HepG2 (cell line): ENCODE measurements around the gene C10orf143. TPM values are rescaled to one million over a fixed set of nuclear protein-coding genes. Genes with fewer than 3 reads are reported as not detected.

ENCODE experiments used
- ARID4A ChIP-seq: sonication (generic); formaldehyde crosslinking; IDR thresholded peaks from 2 replicates; pipeline ENCODE4 v1.5.0; 2020; ENCODE audit warnings: mild to moderate bottlenecking, missing genetic modification reagents, borderline replicate concordance
- BRCA1 ChIP-seq: sonication (generic); formaldehyde crosslinking; IDR thresholded peaks from 2 replicates; pipeline ENCODE4 v1.4.0; 2020; ENCODE audit warnings: missing genetic modification reagents
- BRF2 ChIP-seq: sonication (generic); formaldehyde crosslinking; IDR thresholded peaks from 2 replicates; pipeline ENCODE4 v1.8.1; 2022; ENCODE audit warnings: mild to moderate bottlenecking, missing genetic modification reagents
- CEBPB ChIP-seq: IDR thresholded peaks from 2 replicates; pipeline ENCODE4 v1.6.1; 2011; ENCODE audit warnings: low read depth, low read length, improper control_type of control experiment, borderline replicate concordance
- DNMT1 ChIP-seq: sonication (generic); formaldehyde crosslinking; IDR thresholded peaks from 2 replicates; pipeline ENCODE4 v1.5.1; 2020; ENCODE audit warnings: mild to moderate bottlenecking, missing genetic modification reagents
- MYPOP ChIP-seq: sonication (generic); formaldehyde crosslinking; IDR thresholded peaks from 2 replicates; pipeline ENCODE4 v1.8.1; 2023; ENCODE audit warnings: mild to moderate bottlenecking, moderate library complexity, missing genetic modification reagents
- PRDM4 ChIP-seq: sonication (generic); formaldehyde crosslinking; IDR thresholded peaks from 2 replicates; pipeline ENCODE4 v1.9.0; 2021; ENCODE audit warnings: missing genetic modification reagents, borderline replicate concordance
- THAP9 ChIP-seq: sonication (generic); formaldehyde crosslinking; IDR thresholded peaks from 2 replicates; pipeline ENCODE4; 2020; ENCODE audit warnings: missing genetic modification reagents, mild to moderate bottlenecking, borderline replicate concordance
- ZNF275 ChIP-seq: sonication (generic); formaldehyde crosslinking; IDR thresholded peaks from 2 replicates; pipeline ENCODE4 v1.8.0; 2022; ENCODE audit warnings: missing genetic modification reagents, mild to moderate bottlenecking, inconsistent platforms, borderline replicate concordance
- ZNF770 ChIP-seq: sonication (generic); formaldehyde crosslinking; IDR thresholded peaks from 2 replicates; pipeline ENCODE4 v1.5.0; 2020; ENCODE audit warnings: mild to moderate bottlenecking, missing genetic modification reagents
- polyA plus RNA-seq, 8 experiments: library from polyadenylated mRNA; depleted of rRNA in 3 of 8; stranded (reverse) in 7 of 8; unstranded in 1 of 8; fragments of >200 nt; fragmentation: Illumina TruSeq in 4 of 8; extraction: Trizol in 4 of 8; gene quantifications; 2 replicates each; pipeline versions ENCODE4 v1.2.1 to v1.2.3, GENCODE V29; 2011 to 2016; ENCODE audit warnings: low read depth in 4 of 8, missing spikeins in 1 of 8, mixed read lengths in 1 of 8; ENCODE audit not compliant: insufficient read depth in 1 of 8
- total RNA-seq, 5 experiments: library from RNA; depleted of rRNA; stranded (reverse); fragments of >200 nt; fragmentation: Illumina TruSeq; extraction: Trizol; gene quantifications; 2 replicates each; pipeline ENCODE4 v1.2.3, GENCODE V29; 2016; ENCODE audit warnings: low read depth in 1 of 5

Gene C10orf143
- total and polyA plus RNA-seq, 2 of the 13 experiments (the other 11 are each of a cell fraction or from before 2014, with no cell fraction given) = 0.21 to 0.91 TPM

GRCh38 chr10:130110246-130111112 lies at the start of gene C10orf143 (continued):
- TF ChIP-seq ZNF770 (CRISPR knock-in tag) (peak; percentile 65), ARID4A (peak; percentile 77), BRF2 (CRISPR knock-in tag) (no peak), BRCA1 (CRISPR knock-in tag) (peak; percentile 88; the same call in 1 of the 2 replicates), PRDM4 (CRISPR knock-in tag) (no peak), MYPOP (CRISPR knock-in tag) (no peak), ZNF275 (CRISPR knock-in tag) (no peak; the same call in 1 of the 2 replicates), DNMT1 (no peak), CEBPB (no peak), THAP9 (no peak; the same call in 1 of the 2 replicates)
